PC-9 (cell line): ENCODE results near the gene OR6C65.

Source experiments
- CTCF ChIP-seq: fragments of 200-600 bp; sonication (generic); conservative IDR thresholded peaks from 2 replicates; pipeline ENCODE4 v1.6.1; 2017; ENCODE audit warnings: mixed run types, antibody characterized with exemption, mild to moderate bottlenecking, moderate library complexity
- EZH2 ChIP-seq: fragments of 200-600 bp; sonication (generic); IDR thresholded peaks from 2 replicates; pipeline ENCODE4 v1.8.0; 2017; ENCODE audit warnings: antibody characterized with exemption, low read depth

GRCh38 chr12:55407866-55408265 is 7.5 kb downstream of the OR6C65 start:
- TF ChIP-seq CTCF = no peak
- no peak for TF ChIP-seq EZH2
